Right lobe of liver (tissue), 6 donors: ENCODE data around the gene GIT2. TPM values are rescaled to one million over a fixed set of nuclear protein-coding genes. Genes with fewer than 3 reads are reported as not detected.

Experiments
- ATAC-seq, 4 donors: fragments of 200-7000 bp; cut with Tn5 transposase; one replicate each; pipeline ENCODE4 v1.9.1; 2020; ENCODE audit warnings: mild to moderate bottlenecking in 4 of 4, moderate library complexity in 4 of 4
- DNase-seq, 3 donors: peaks; one replicate each; pipeline ENCODE4 v3.0.0-alpha.2; 2020
- H3K27ac ChIP-seq, 3 donors: fragments of 200-600 bp; one replicate each; pipeline ENCODE4 v1.8.0; 2022
- H3K27me3 ChIP-seq, 2 donors: fragments of 200-600 bp; one replicate each; pipeline ENCODE4 v1.8.0; 2022
- H3K36me3 ChIP-seq, 4 donors: fragments of 200-600 bp; sonication (generic) in 1 of 4; one replicate each; pipeline versions ENCODE4 v1.5.1 to v1.8.0; 2017 to 2022; ENCODE audit warnings: control low read depth in 1 of 4
- H3K4me1 ChIP-seq, 4 donors: fragments of 200-600 bp; sonication (generic) in 1 of 4; one replicate each; pipeline versions ENCODE4 v1.5.1 to v1.8.0; 2017 to 2022; ENCODE audit warnings: control low read depth in 1 of 4
- H3K4me3 ChIP-seq, 3 donors: fragments of 200-600 bp; one replicate each; pipeline ENCODE4 v1.8.0; 2022
- H3K9me3 ChIP-seq, 4 donors: fragments of 200-600 bp; sonication (generic) in 1 of 4; one replicate each; pipeline versions ENCODE4 v1.5.1 to v1.8.0; 2017 to 2022; ENCODE audit warnings: control low read depth in 1 of 4
- CTCF ChIP-seq, 4 donors: fragments of 200-600 bp in 3 of 4; fragments of 450-650 bp in 1 of 4; IDR thresholded peaks; one replicate each; pipeline versions ENCODE4 v1.5.1 to v1.8.0; 2016 to 2022; ENCODE audit warnings: antibody characterized with exemption in 4 of 4, mild to moderate bottlenecking in 2 of 4
- POLR2A ChIP-seq: fragments of 450-650 bp; IDR thresholded peaks from one replicate; pipeline ENCODE4 v1.6.1; 2017; ENCODE audit warnings: antibody characterized with exemption, mild to moderate bottlenecking
- WGBS: methylation state at CpG from one replicate; pipeline ENCODE4 v1.1.6; 2018; ENCODE audit warnings: low coverage, low lambda C conversion rate; ENCODE audit not compliant: insufficient coverage; ENCODE audit errors: missing lambda C conversion rate; 5-methylcytosine and 5-hydroxymethylcytosine counted together
- intact Hi-C, 2 donors: fragments of 100-400 bp; cut with DNase I; formaldehyde crosslinking; loops; one replicate each; pipeline versions ENCODE4 v1.11.2 to v1.14.1; 2022
- total RNA-seq, 6 experiments: library from RNA; depleted of rRNA in 2 of 6; stranded (reverse); fragments of >200 nt in 2 of 6; fragmentation: NEBNext Ultra II Directional in 3 of 6; extraction: Animal tissue kit (Norgen Biotek cat#: 25700) in 3 of 6; gene quantifications; one replicate each; pipeline versions ENCODE4 v1.1.0 to v1.2.4, GENCODE V29; 2016 to 2023
- donor health status: DM: no; HTN: yes; CAD: no.
- donor health status: DM: no; HTN: no; CAD: no.
- donor health status: DM: no; HTN: no; CAD: no.
- donor health status: DM: no; HTN: yes; CAD: no.
- donor health status: DM: no; HTN: yes; CAD: no.

Gene GIT2
- total RNA-seq, 6 experiments from 2014 or later = 13.3 to 24.8 (median 16.8) TPM

DNA sequence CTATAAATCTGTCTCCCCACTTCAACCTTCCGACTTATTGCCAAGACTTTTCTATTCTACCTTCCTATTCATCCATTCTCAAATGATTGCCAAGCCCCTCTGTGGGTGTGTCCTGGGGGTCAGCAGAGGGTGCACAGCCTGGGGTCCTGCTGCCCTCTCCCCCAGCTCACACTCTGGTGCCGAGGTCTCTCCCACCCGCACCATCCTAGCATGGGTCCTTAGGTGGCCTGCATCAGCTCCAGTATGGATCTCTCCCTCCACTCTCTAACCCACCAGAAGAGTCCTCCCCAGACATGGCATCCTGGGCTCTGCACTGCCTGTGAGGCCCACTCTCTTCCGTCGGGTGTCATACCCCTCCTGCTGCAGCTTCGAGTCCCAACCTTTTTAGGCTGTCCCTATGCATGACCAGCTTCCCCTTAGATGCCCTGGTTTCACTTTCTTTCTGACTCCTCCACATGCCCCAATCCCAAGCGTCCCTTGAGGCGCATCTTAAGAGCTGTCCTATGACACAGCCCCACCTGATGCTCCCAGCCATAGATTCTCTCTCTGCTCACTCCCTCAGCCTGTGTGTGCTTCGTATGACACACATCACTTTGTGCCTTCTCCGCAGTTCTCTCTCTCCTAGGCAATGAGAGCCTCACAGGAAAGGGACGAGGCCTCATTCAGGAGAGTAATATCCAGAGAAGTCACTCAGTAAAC lies 43.9 kb downstream of the GIT2 start:
- H3K27ac ChIP-seq = peak overlapping the region in 1 of 3 donors; percentile 41
- ATAC-seq (peak in 3 of 4 donors; percentile 5 to 26 (median 16)), DNase-seq (no peak)
- H3K4me3 ChIP-seq = no peak overlapping the region
- intact Hi-C loops = no loop called here
- peaks cover 0 to 38% (median 10%) of the 10 kb centered on the region in 4 donors for H3K36me3 ChIP-seq
- no peaks in the 10 kb centered on the region for H3K27me3 ChIP-seq
- H3K4me1 ChIP-seq = peaks cover 0 to 42% (median 12%) of the 10 kb centered on the region in 4 donors
- no peak for TF ChIP-seq POLR2A
- no peak for TF ChIP-seq CTCF (IDR thresholded peaks at IDR 0.05)
- H3K9me3 ChIP-seq = no peaks in the 10 kb centered on the region
- 77% methylated on average over 8 of the region's 11 CpGs for WGBS

- Histone ChIP-seq H3K9me3 (no peaks in the 10 kb centered on the region), H3K27ac (no peak overlapping the region), H3K4me3 (no peak overlapping the region), H3K4me1 (peaks cover 0 to 47% (median 15%) of the 10 kb centered on the region in 4 donors), H3K36me3 (peaks cover 0 to 44% (median 10%) of the 10 kb centered on the region in 4 donors), H3K27me3 (no peaks in the 10 kb centered on the region)
- intact Hi-C loops = no loop called here
- TF ChIP-seq CTCF (IDR thresholded peaks at IDR 0.05) = no peak
- no peak for TF ChIP-seq POLR2A
- ATAC-seq = peak in 1 of 4 donors; percentile 57
- DNase-seq = peak in 1 of 3 donors; percentile 66
- WGBS = 69% methylated on average over 1 of the region's 7 CpGs
Measured at GRCh38 chr12:109951751-109952150, 44.4 kb downstream of the GIT2 start.

- Histone ChIP-seq H3K4me1 (peaks cover 0 to 53% (median 15%) of the 10 kb centered on the region in 4 donors), H3K9me3 (no peaks in the 10 kb centered on the region), H3K27me3 (no peaks in the 10 kb centered on the region), H3K36me3 (peaks cover 0 to 45% (median 10%) of the 10 kb centered on the region in 4 donors), H3K4me3 (no peak overlapping the region), H3K27ac (no peak overlapping the region)
- 78% methylated on average over 5 of the region's 5 CpGs for WGBS
- ATAC-seq = no peak
- DNase-seq = no peak
- intact Hi-C loops = no loop called here
- TF ChIP-seq CTCF (IDR thresholded peaks at IDR 0.05) (no peak), POLR2A (no peak)
Measured at GRCh38 chr12:109951136-109951535, 45.0 kb downstream of the GIT2 start.

- Histone ChIP-seq H3K27me3 (no peaks in the 10 kb centered on the region), H3K4me1 (peaks cover 0 to 57% (median 15%) of the 10 kb centered on the region in 4 donors), H3K36me3 (peaks cover 0 to 40% (median 10%) of the 10 kb centered on the region in 4 donors), H3K27ac (peak overlapping the region in 1 of 3 donors; percentile 82), H3K4me3 (no peak overlapping the region), H3K9me3 (no peaks in the 10 kb centered on the region)
- ATAC-seq (no peak), DNase-seq (no peak)
- intact Hi-C loops = no loop called here
- TF ChIP-seq POLR2A = no peak
- TF ChIP-seq CTCF (IDR thresholded peaks at IDR 0.05) = no peak
Measured at GRCh38 chr12:109950625-109951024, 45.5 kb downstream of the GIT2 start.
